ENCODE measurements around the gene VCX2. TPM values are rescaled to one million over a fixed set of nuclear protein-coding genes. Genes with fewer than 3 reads are reported as not detected.

The VCX2 gene
- total and polyA plus RNA-seq, 2 of the 4 experiments (the other 2 are of a cell fraction), result not detected

DNA sequence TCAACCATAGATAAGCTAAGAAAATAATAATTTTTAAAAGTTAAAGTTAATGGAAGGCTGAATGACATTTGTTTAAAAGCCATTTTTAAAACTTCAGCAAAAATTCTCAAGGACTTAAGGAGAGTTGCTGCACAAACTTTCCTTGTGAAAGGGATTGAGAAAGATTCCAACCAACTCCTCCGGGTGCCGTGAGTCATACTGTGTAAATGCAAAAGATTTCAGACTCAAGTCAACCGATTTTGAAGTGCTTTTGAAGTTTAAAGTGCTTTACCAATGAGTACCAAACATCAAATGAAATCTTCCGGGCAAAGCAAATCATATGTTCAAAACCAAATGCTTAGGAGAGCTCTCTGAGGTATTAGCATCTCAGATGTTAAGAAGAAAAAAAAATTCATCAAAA, 31.4 kb downstream of the VCX2 start:
- H3K4me2 ChIP-seq (ENCODE audit: low read depth, low read length), result no peak overlapping the region
- H4K8ac ChIP-seq (ENCODE audit: low read depth in 2 of 2, low read length in 2 of 2), result no peak overlapping the region
- no peak overlapping the region for H3K9ac ChIP-seq (ENCODE audit: low read depth, low read length)
- H2BK5ac ChIP-seq (ENCODE audit: low read depth, low read length, poor library complexity, severe bottlenecking), result no peak overlapping the region
- H2BK20ac ChIP-seq (ENCODE audit: low read depth, low read length), result no peak overlapping the region
- ChIA-PET CTCF (no interaction called here), POLR2A (ENCODE audit: unreplicated experiment) (no interaction called here)
- dilution Hi-C loops (cut with HindIII; ENCODE audit: low sequenced_read_pairs, unreplicated experiment), result no loop called here
- H2BK120ac ChIP-seq (ENCODE audit: low read depth, low read length), result no peak overlapping the region
- TF ChIP-seq RAD21 (IDR thresholded peaks at IDR 0.05; ENCODE audit: low read length) (no peak), POLR2A (IDR thresholded peaks at IDR 0.05; ENCODE audit: low read depth, low read length) (no peak)
- no CpG with 5 or more reads among the region's 4 CpGs for WGBS, 2 experiments (ENCODE audit: extremely low coverage in 2 of 2, insufficient read length in 1 of 2)
- no peak overlapping the region for H3K27ac ChIP-seq (ENCODE audit: insufficient read depth, low read length)
- no peak overlapping the region for H4K5ac ChIP-seq (ENCODE audit: low read depth, low read length)
- intact Hi-C loops (cut with micrococcal nuclease), result no loop called here
- no peak for DNase-seq
- no peak overlapping the region for H2AFZ ChIP-seq (replicated peaks; ENCODE audit: low read length, poor library complexity)
- no peaks in the 10 kb centered on the region for H3K79me1 ChIP-seq (ENCODE audit: low read depth in 1 of 2, low read length in 2 of 2)
- H4K91ac ChIP-seq (ENCODE audit: insufficient read depth, low read depth, low read length), result no peak overlapping the region
- H3K4me3 ChIP-seq (ENCODE audit: insufficient read depth, low read depth, low read length), result no peak overlapping the region
- no peaks in the 10 kb centered on the region for H3K9me1 ChIP-seq (ENCODE audit: insufficient read depth, low read length)
- H3K14ac ChIP-seq (replicated peaks; ENCODE audit: low read depth, low read length), result no peak overlapping the region
- no peak overlapping the region for H3K23ac ChIP-seq (ENCODE audit: low read depth, low read length)
- H2AK5ac ChIP-seq (ENCODE audit: low read depth, low read length), result no peak overlapping the region
- in situ Hi-C loops (cut with MboI; ENCODE audit: low sequenced_read_pairs), result no loop called here
- no peak overlapping the region for H3K56ac ChIP-seq (ENCODE audit: extremely low read depth, insufficient read depth, low read length)
- no peak overlapping the region for H2AK9ac ChIP-seq (replicated peaks; ENCODE audit: low read depth, low read length, poor library complexity)
- H3K9me3 ChIP-seq (ENCODE audit: control insufficient read depth, insufficient read depth, low read length), result peaks cover 5% of the 10 kb centered on the region
- ATAC-seq (ENCODE audit: low read depth), result no peak
- no peaks in the 10 kb centered on the region for H3K27me3 ChIP-seq (ENCODE audit: control insufficient read depth, insufficient read depth, low read length)
- H2BK15ac ChIP-seq (ENCODE audit: low read depth, low read length), result no peak overlapping the region
- BruUV-seq (replicated peaks), result no TSS peak
- no peak overlapping the region for H3K18ac ChIP-seq (ENCODE audit: low read depth, low read length)
- H4K20me1 ChIP-seq (ENCODE audit: insufficient read depth, low read length), result no peaks in the 10 kb centered on the region
- no peak overlapping the region for H3K4ac ChIP-seq (ENCODE audit: low read depth, low read length)
- no peaks in the 10 kb centered on the region for H3K4me1 ChIP-seq (ENCODE audit: control insufficient read depth, insufficient read depth, low read length)
- no peaks in the 10 kb centered on the region for H3K36me3 ChIP-seq (ENCODE audit: control insufficient read depth, insufficient read depth, low read length)

Measured in IMR-90 (cell line).